ENCODE measurements around the gene HLA-F.

HLA-F gene

GRCh38 chr6:29709188-29709587 is 14.0 kb upstream of the HLA-F start:
- H3K4me3 ChIP-seq (ENCODE audit: low read length): no peak overlapping the region
- H2AFZ ChIP-seq (ENCODE audit: low read length): no peak overlapping the region
- TF ChIP-seq EZH2 (optimal IDR thresholded peaks at IDR 0.05; ENCODE audit: low read depth, low read length) (no peak), CTCF (IDR thresholded peaks at IDR 0.05; ENCODE audit: low read length) (no peak)
- H4K20me1 ChIP-seq (ENCODE audit: insufficient read depth, low read length): no peaks in the 10 kb centered on the region
- H3K79me2 ChIP-seq (ENCODE audit: low read length): no peaks in the 10 kb centered on the region
- H3K9ac ChIP-seq (ENCODE audit: low read length): no peak overlapping the region
- H3K9me2 ChIP-seq (replicated peaks; ENCODE audit: insufficient read depth, low read length): no peaks in the 10 kb centered on the region
- no peaks in the 10 kb centered on the region for H3K9me3 ChIP-seq (replicated peaks; ENCODE audit: insufficient read depth, low read length)
- no peaks in the 10 kb centered on the region for H3F3A ChIP-seq (ENCODE audit: insufficient read depth, low read length)
- H3K36me3 ChIP-seq (replicated peaks; ENCODE audit: insufficient read depth, low read length): no peaks in the 10 kb centered on the region
- no peak overlapping the region for H3K27ac ChIP-seq (ENCODE audit: low read length)
- H3K4me2 ChIP-seq (ENCODE audit: low read depth, low read length): peak overlapping the region; percentile 48
- 0 out of 2 replicates have a peak, but pooled peaks cover 4% of the 10 kb centered on the region for H3K27me3 ChIP-seq (replicated peaks; ENCODE audit: insufficient read depth, low read length)
- DNase-seq: no peak
- H3K4me1 ChIP-seq (ENCODE audit: low read length): peaks cover 8% of the 10 kb centered on the region; the same call in 1 of the 2 replicates

GRCh38 chr6:29710281-29710941 is 12.8 kb upstream of the HLA-F start:
- Histone ChIP-seq H3K9me3 (replicated peaks; ENCODE audit: insufficient read depth, low read length) (no peaks in the 10 kb centered on the region), H3K4me2 (ENCODE audit: low read depth, low read length) (no peak overlapping the region), H3F3A (ENCODE audit: insufficient read depth, low read length) (no peaks in the 10 kb centered on the region), H3K36me3 (replicated peaks; ENCODE audit: insufficient read depth, low read length) (no peaks in the 10 kb centered on the region), H4K20me1 (ENCODE audit: insufficient read depth, low read length) (no peaks in the 10 kb centered on the region), H3K9me2 (replicated peaks; ENCODE audit: insufficient read depth, low read length) (no peaks in the 10 kb centered on the region), H3K9ac (ENCODE audit: low read length) (no peak overlapping the region), H2AFZ (ENCODE audit: low read length) (no peak overlapping the region), H3K4me3 (ENCODE audit: low read length) (no peak overlapping the region), H3K4me1 (ENCODE audit: low read length) (peaks cover 8% of the 10 kb centered on the region; the same call in 1 of the 2 replicates), H3K79me2 (ENCODE audit: low read length) (no peaks in the 10 kb centered on the region), H3K27ac (ENCODE audit: low read length) (no peak overlapping the region), H3K27me3 (replicated peaks; ENCODE audit: insufficient read depth, low read length) (0 out of 2 replicates have a peak, but pooled peaks cover 4% of the 10 kb centered on the region)
- DNase-seq: no peak
- TF ChIP-seq EZH2phosphoT487 (IDR thresholded peaks at IDR 0.05; ENCODE audit: low read length) (no peak), EZH2 (optimal IDR thresholded peaks at IDR 0.05; ENCODE audit: low read depth, low read length) (no peak), CTCF (IDR thresholded peaks at IDR 0.05; ENCODE audit: low read length) (no peak)

- DNase-seq: peak; percentile 15
- H3K79me2 ChIP-seq (ENCODE audit: low read length): 0 out of 2 replicates have a peak, but pooled peaks cover 3% of the 10 kb centered on the region
- H3K4me1 ChIP-seq (ENCODE audit: low read length): no peaks in the 10 kb centered on the region
- H4K20me1 ChIP-seq (ENCODE audit: insufficient read depth, low read length): no peaks in the 10 kb centered on the region
- no peaks in the 10 kb centered on the region for H3F3A ChIP-seq (ENCODE audit: insufficient read depth, low read length)
- H3K4me3 ChIP-seq (ENCODE audit: low read length): no peak overlapping the region
- no peaks in the 10 kb centered on the region for H3K9me3 ChIP-seq (replicated peaks; ENCODE audit: insufficient read depth, low read length)
- no peak overlapping the region for H3K9ac ChIP-seq (ENCODE audit: low read length)
- H3K27me3 ChIP-seq (replicated peaks; ENCODE audit: insufficient read depth, low read length): no peaks in the 10 kb centered on the region
- no peak for TF ChIP-seq EZH2phosphoT487 (IDR thresholded peaks at IDR 0.05; ENCODE audit: low read length)
- no peak; the same call in 1 of the 2 replicates for TF ChIP-seq CTCF (IDR thresholded peaks at IDR 0.05; ENCODE audit: low read length)
- no peak for TF ChIP-seq EZH2 (optimal IDR thresholded peaks at IDR 0.05; ENCODE audit: low read depth, low read length)
- no peak overlapping the region for H2AFZ ChIP-seq (ENCODE audit: low read length)
- no peaks in the 10 kb centered on the region for H3K36me3 ChIP-seq (replicated peaks; ENCODE audit: insufficient read depth, low read length)
- H3K9me2 ChIP-seq (replicated peaks; ENCODE audit: insufficient read depth, low read length): no peaks in the 10 kb centered on the region
- H3K27ac ChIP-seq (ENCODE audit: low read length): no peak overlapping the region
- no peak overlapping the region for H3K4me2 ChIP-seq (ENCODE audit: low read depth, low read length)
These were observed 2.4 kb upstream of the HLA-F start for GRCh38 chr6:29720863-29721262.
